ENCODE data around the gene ODF2.

- TF ChIP-seq, protein P1, sequence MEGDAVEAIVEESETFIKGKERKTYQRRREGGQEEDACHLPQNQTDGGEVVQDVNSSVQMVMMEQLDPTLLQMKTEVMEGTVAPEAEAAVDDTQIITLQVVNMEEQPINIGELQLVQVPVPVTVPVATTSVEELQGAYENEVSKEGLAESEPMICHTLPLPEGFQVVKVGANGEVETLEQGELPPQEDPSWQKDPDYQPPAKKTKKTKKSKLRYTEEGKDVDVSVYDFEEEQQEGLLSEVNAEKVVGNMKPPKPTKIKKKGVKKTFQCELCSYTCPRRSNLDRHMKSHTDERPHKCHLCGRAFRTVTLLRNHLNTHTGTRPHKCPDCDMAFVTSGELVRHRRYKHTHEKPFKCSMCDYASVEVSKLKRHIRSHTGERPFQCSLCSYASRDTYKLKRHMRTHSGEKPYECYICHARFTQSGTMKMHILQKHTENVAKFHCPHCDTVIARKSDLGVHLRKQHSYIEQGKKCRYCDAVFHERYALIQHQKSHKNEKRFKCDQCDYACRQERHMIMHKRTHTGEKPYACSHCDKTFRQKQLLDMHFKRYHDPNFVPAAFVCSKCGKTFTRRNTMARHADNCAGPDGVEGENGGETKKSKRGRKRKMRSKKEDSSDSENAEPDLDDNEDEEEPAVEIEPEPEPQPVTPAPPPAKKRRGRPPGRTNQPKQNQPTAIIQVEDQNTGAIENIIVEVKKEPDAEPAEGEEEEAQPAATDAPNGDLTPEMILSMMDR (conservative IDR thresholded peaks at IDR 0.05 in 1 of 2, IDR thresholded peaks at IDR 0.05 in 1 of 2; ENCODE audit: extremely low read depth in 1 of 2, insufficient read depth in 1 of 2, low read depth in 1 of 2, low read length in 2 of 2), result no peak
- TF ChIP-seq EZH2 (IDR thresholded peaks at IDR 0.05; ENCODE audit: borderline replicate concordance, low read length), result no peak
These were observed at the start of gene ODF2 for GRCh38 chr9:128455849-128456612.

Data from mammary epithelial cell (primary cell).